WTC11 (cell line): ENCODE results near the gene SSR3. TPM values are rescaled to one million over a fixed set of nuclear protein-coding genes. Genes with fewer than 3 reads are reported as not detected.
"Not testable (repeated sequence)": the region's sequence is repeated elsewhere in the genome, so short reads cannot be mapped to it uniquely, and the experiment has no call there.

Source experiments
- ATAC-seq: fragments of 200-7000 bp; cut with Tn5 transposase; 2 replicates; pipeline ENCODE4 v1.10.0; 2021; ENCODE audit warnings: mild to moderate bottlenecking, moderate library complexity
- CTCF ChIA-PET: fragments of 300-600 bp; sonication (Branson Sonifier 250); formaldehyde crosslinking; loops from one replicate; lab custom pipeline; 2021; ENCODE audit warnings: antibody characterized with exemption; lab: Charles Lee
- POLR2A ChIA-PET: fragments of 350-600 bp; sonication (Branson Sonifier 250); formaldehyde crosslinking; loops from one replicate; lab custom pipeline; 2021; ENCODE audit warnings: antibody characterized with exemption; lab: Charles Lee
- DNase-seq: peaks from one replicate; pipeline ENCODE4 v3.0.0; 2021; ENCODE audit warnings: low spot score
- H3K27ac Mint-ChIP-seq: 2 replicates; pipeline ENCODE4 v1.8.0; 2021; ENCODE audit warnings: mixed read lengths
- H3K27me3 Mint-ChIP-seq: 2 replicates; pipeline ENCODE4 v1.8.0; 2021; ENCODE audit warnings: low read depth, mild to moderate bottlenecking, moderate library complexity, mixed read lengths
- H3K36me3 Mint-ChIP-seq: 2 replicates; pipeline ENCODE4 v1.8.0; 2021; ENCODE audit warnings: mixed read lengths
- H3K4me1 Mint-ChIP-seq: 2 replicates; pipeline ENCODE4 v1.8.0; 2022; ENCODE audit warnings: mixed read lengths
- H3K4me3 Mint-ChIP-seq: 2 replicates; pipeline ENCODE4 v1.8.0; 2021; ENCODE audit warnings: mild to moderate bottlenecking, moderate library complexity, mixed read lengths
- H3K9me3 Mint-ChIP-seq: 2 replicates; pipeline ENCODE4 v1.8.0; 2021; ENCODE audit warnings: mixed read lengths
- ATF6 ChIP-seq: sonication (generic); formaldehyde crosslinking; IDR thresholded peaks from 2 replicates; pipeline ENCODE4 v1.8.1; 2023; ENCODE audit warnings: mild to moderate bottlenecking, missing genetic modification reagents
- ESRRA ChIP-seq: sonication (generic); formaldehyde crosslinking; IDR thresholded peaks from 2 replicates; pipeline ENCODE4 v1.8.1; 2022; ENCODE audit warnings: mild to moderate bottlenecking, missing genetic modification reagents, borderline replicate concordance
- GABPB1 ChIP-seq: sonication (generic); formaldehyde crosslinking; IDR thresholded peaks from 2 replicates; pipeline ENCODE4 v1.8.1; 2023; ENCODE audit warnings: mild to moderate bottlenecking, missing genetic modification reagents
- GTF2I ChIP-seq: fragments of 250-450 bp; sonication (Bioruptor Pico); conservative IDR thresholded peaks from 2 replicates; pipeline ENCODE4 v1.4.0; 2021; ENCODE audit warnings: mild to moderate bottlenecking
- JAZF1 ChIP-seq: fragments of 250-450 bp; sonication (Bioruptor Pico); IDR thresholded peaks from 2 replicates; pipeline ENCODE4 v1.9.0; 2021; ENCODE audit warnings: moderate library complexity, mild to moderate bottlenecking, inconsistent platforms
- MAX ChIP-seq: sonication (generic); formaldehyde crosslinking; IDR thresholded peaks from 2 replicates; pipeline ENCODE4 v1.8.0; 2022; ENCODE audit warnings: mild to moderate bottlenecking, missing genetic modification reagents
- NFE2L1 ChIP-seq: sonication (generic); formaldehyde crosslinking; IDR thresholded peaks from 2 replicates; pipeline ENCODE4 v1.8.1; 2023; ENCODE audit warnings: missing genetic modification reagents
- SMAD4 ChIP-seq: sonication (generic); formaldehyde crosslinking; IDR thresholded peaks from 2 replicates; pipeline ENCODE4 v1.8.0; 2022; ENCODE audit warnings: mild to moderate bottlenecking, missing genetic modification reagents
- SOX15 ChIP-seq: fragments of 250-450 bp; sonication (Bioruptor Pico); IDR thresholded peaks from 2 replicates; pipeline ENCODE4 v1.9.0; 2021; ENCODE audit warnings: mild to moderate bottlenecking
- STAT6 ChIP-seq: sonication (generic); formaldehyde crosslinking; conservative IDR thresholded peaks from 2 replicates; pipeline ENCODE4 v1.8.1; 2023; ENCODE audit warnings: mild to moderate bottlenecking, low read depth, missing genetic modification reagents, moderate library complexity
- TCF7 ChIP-seq: sonication (generic); formaldehyde crosslinking; IDR thresholded peaks from 2 replicates; pipeline ENCODE4 v1.8.0; 2022; ENCODE audit warnings: mild to moderate bottlenecking, low read depth, missing genetic modification reagents, moderate library complexity
- ZNF219 ChIP-seq: sonication (generic); formaldehyde crosslinking; IDR thresholded peaks from 2 replicates; pipeline ENCODE4 v1.8.0; 2023; ENCODE audit warnings: missing genetic modification reagents, mild to moderate bottlenecking, borderline replicate concordance
- ZNF423 ChIP-seq: fragments of 250-450 bp; sonication (Bioruptor Pico); IDR thresholded peaks from 2 replicates; pipeline ENCODE4 v2.1.2; 2022; ENCODE audit warnings: mild to moderate bottlenecking, moderate library complexity
- total RNA-seq: library from RNA; stranded (reverse); gene quantifications from 3 replicates; pipeline ENCODE4 v1.2.3, GENCODE V29; 2021
- TF ChIP-seq, protein P1 (sequence below): sonication (generic); formaldehyde crosslinking; IDR thresholded peaks from 2 replicates; pipeline ENCODE4 v1.8.1; 2023; ENCODE audit warnings: mild to moderate bottlenecking, missing genetic modification reagents
- TF ChIP-seq, protein P2 (sequence below): fragments of 250-450 bp; sonication (Bioruptor Pico); conservative IDR thresholded peaks from 2 replicates; pipeline ENCODE4 v1.9.0; 2021; ENCODE audit warnings: mild to moderate bottlenecking
- TF ChIP-seq, protein P3 (sequence below): sonication (generic); formaldehyde crosslinking; IDR thresholded peaks from 2 replicates; pipeline ENCODE4 v1.8.0; 2022; ENCODE audit warnings: mild to moderate bottlenecking, missing genetic modification reagents

The SSR3 gene
- total RNA-seq, 1 experiment from 2014 or later, result 162 TPM

GRCh38 chr3:156576051-156576450 lies 21.1 kb upstream of the SSR3 start:
- ChIA-PET CTCF (no interaction called here), POLR2A (no interaction called here)
- no peak overlapping the region for H3K27ac Mint-ChIP-seq
- H3K4me3 Mint-ChIP-seq, result no peak overlapping the region
- peaks cover 11% of the 10 kb centered on the region for H3K4me1 Mint-ChIP-seq
- DNase-seq (no peak), ATAC-seq (no peak)
- no peaks in the 10 kb centered on the region for H3K9me3 Mint-ChIP-seq
- H3K27me3 Mint-ChIP-seq, result no peaks in the 10 kb centered on the region
- TF ChIP-seq NFE2L1 (no peak), ESRRA (CRISPR knock-in tag) (no peak), MAX (CRISPR knock-in tag) (no peak), GABPB1 (no peak), GTF2I (no peak), ZNF219 (CRISPR knock-in tag) (no peak), STAT6 (CRISPR knock-in tag) (no peak), ATF6 (no peak), TCF7 (no peak), SOX15 (CRISPR knock-in tag) (no peak), SMAD4 (CRISPR knock-in tag) (no peak), ZNF423 (CRISPR knock-in tag) (no peak)
- TF ChIP-seq, protein P1, sequence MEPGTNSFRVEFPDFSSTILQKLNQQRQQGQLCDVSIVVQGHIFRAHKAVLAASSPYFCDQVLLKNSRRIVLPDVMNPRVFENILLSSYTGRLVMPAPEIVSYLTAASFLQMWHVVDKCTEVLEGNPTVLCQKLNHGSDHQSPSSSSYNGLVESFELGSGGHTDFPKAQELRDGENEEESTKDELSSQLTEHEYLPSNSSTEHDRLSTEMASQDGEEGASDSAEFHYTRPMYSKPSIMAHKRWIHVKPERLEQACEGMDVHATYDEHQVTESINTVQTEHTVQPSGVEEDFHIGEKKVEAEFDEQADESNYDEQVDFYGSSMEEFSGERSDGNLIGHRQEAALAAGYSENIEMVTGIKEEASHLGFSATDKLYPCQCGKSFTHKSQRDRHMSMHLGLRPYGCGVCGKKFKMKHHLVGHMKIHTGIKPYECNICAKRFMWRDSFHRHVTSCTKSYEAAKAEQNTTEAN (CRISPR knock-in tag), result no peak
- TF ChIP-seq, protein P2, sequence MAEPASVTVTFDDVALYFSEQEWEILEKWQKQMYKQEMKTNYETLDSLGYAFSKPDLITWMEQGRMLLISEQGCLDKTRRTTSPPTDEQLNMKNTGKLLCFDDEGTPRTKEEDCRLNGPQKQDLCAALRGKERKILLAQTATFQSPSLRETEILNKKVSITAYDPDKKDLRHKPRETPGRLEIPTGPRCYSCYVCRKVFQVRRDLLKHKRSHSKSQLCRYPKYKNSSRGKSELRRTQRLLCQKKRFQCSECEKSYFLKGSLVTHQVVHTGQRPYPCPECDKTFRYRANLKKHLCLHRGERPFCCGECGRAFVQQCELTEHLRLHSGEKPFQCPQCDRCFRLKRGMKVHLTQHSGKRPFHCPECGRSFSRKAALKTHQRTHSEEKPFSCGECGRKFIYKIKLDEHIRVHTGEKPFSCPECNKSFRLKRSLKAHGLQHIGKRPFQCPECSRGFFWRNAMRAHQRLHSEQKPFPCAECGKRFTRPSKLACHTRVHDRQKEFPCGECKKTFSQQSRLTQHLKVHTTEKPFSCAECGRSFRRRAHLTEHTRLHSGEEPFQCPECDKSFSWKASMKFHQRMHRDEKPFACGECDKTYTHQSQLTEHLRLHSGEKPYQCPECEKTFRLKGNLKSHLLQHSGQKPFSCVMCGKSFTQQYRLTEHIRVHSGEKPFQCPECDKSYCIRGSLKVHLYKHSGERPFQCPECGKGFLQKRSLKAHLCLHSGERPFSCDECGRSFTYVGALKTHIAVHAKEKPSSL (CRISPR knock-in tag), result no peak
- no peaks in the 10 kb centered on the region for H3K36me3 Mint-ChIP-seq

DNA sequence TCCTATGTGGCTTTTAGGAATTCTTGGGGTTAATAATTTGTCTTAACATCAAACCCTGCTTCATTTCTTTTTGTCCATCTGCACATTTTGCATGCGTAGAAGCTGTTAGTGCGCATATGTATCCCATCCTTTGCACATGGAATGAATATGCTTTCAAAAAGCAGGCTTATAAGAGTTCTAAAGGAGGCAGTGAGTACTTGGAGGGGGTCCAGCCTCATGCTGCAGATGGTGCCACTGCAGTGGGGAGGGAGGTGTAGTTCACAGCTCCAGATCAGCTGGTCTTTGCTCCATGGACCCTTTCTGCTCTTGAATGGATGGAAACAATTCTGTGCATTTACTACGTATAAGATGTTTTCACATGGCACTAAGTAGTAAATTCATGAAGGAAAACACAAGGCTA lies 20.7 kb upstream of the SSR3 start:
- TF ChIP-seq, protein P3, sequence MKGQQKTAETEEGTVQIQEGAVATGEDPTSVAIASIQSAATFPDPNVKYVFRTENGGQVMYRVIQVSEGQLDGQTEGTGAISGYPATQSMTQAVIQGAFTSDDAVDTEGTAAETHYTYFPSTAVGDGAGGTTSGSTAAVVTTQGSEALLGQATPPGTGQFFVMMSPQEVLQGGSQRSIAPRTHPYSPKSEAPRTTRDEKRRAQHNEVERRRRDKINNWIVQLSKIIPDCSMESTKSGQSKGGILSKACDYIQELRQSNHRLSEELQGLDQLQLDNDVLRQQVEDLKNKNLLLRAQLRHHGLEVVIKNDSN, result no peak
- TF ChIP-seq JAZF1 (CRISPR knock-in tag), result no peak
- TF ChIP-seq, all 79 proteins: peak for 0
- Mint-ChIP-seq H3K4me3 (no peak overlapping the region), H3K4me1 (peaks cover 11% of the 10 kb centered on the region), H3K36me3 (no peaks in the 10 kb centered on the region), H3K27me3 (no peaks in the 10 kb centered on the region), H3K27ac (no peak overlapping the region), H3K9me3 (no peaks in the 10 kb centered on the region)
- POLR2A ChIA-PET, result no interaction called here
- no peak for DNase-seq
- CTCF ChIA-PET, result no interaction called here
- ATAC-seq, result no peak

DNA sequence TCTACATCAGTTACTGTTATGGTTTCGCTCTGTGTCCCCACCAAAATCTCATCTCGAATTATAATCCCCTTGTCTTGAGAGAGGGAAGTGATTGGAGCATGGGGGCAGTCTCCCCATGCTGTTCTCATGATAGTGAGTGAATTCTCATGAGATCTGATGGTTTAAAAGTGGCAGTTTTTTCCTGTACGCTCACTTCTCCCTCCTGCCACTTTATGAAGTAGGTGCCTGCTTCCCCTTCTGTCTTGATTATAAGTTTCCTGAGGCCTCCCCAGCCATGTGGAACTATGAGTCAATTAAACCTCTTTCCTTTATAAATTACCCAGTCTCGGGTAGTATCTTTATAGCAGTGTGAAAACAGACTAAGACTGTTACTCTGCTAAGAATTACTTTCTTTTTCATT lies 15.0 kb upstream of the SSR3 start:
- POLR2A ChIA-PET, CTCF ChIA-PET, H3K36me3 Mint-ChIP-seq, DNase-seq, H3K4me1 Mint-ChIP-seq, H3K27me3 Mint-ChIP-seq, H3K4me3 Mint-ChIP-seq, H3K27ac Mint-ChIP-seq, ATAC-seq: not testable (repeated sequence)
- peaks cover 13% of the 10 kb centered on the region for H3K9me3 Mint-ChIP-seq

GRCh38 chr3:156569016-156569415 lies 14.1 kb upstream of the SSR3 start:
- H3K27me3 Mint-ChIP-seq, ATAC-seq, H3K27ac Mint-ChIP-seq, CTCF ChIA-PET, H3K4me3 Mint-ChIP-seq, H3K36me3 Mint-ChIP-seq, H3K4me1 Mint-ChIP-seq, POLR2A ChIA-PET, DNase-seq: not testable (repeated sequence)
- peaks cover 13% of the 10 kb centered on the region for H3K9me3 Mint-ChIP-seq
